Loucy (cell line): ENCODE data around the gene APLP2.

Experiments
- CTCF ChIP-seq: fragments of 200-600 bp; sonication (generic); conservative IDR thresholded peaks from 2 replicates; pipeline ENCODE4 v1.5.1; 2014; ENCODE audit warnings: mild to moderate bottlenecking, antibody characterized with exemption, low read length
- EZH2phosphoT487 ChIP-seq: fragments of 200-600 bp; IDR thresholded peaks from 2 replicates; pipeline ENCODE4 v1.6.1; 2018; ENCODE audit warnings: antibody characterized with exemption, mild to moderate bottlenecking, moderate library complexity, borderline replicate concordance

GRCh38 chr11:130120045-130120444, 50.4 kb downstream of the APLP2 start:
- TF ChIP-seq CTCF (no peak), EZH2phosphoT487 (no peak)
